GM12864 (cell line): ENCODE measurements around the gene PLCG2.

Source experiments
- DNase-seq: peaks from one replicate; pipeline ENCODE4 v3.0.0-alpha.2; 2011; ENCODE audit warnings: low read depth
- H3K4me3 ChIP-seq: 2 replicates; pipeline ENCODE4 v1.5.1; 2011; ENCODE audit warnings: mild to moderate bottlenecking, low read depth, low read length, control low read depth
- CTCF ChIP-seq: IDR thresholded peaks from 2 replicates; pipeline ENCODE4 v1.5.1; 2011; ENCODE audit warnings: low read depth, mild to moderate bottlenecking, moderate library complexity, low read length, control low read depth, inconsistent platforms; ENCODE audit errors: missing control alignments

Gene PLCG2

GRCh38 chr16:81879625-81880024, 100.5 kb downstream of the PLCG2 start:
- no peak overlapping the region for H3K4me3 ChIP-seq
- DNase-seq, result no peak
- peak; percentile 41 for TF ChIP-seq CTCF

GRCh38 chr16:81880816-81881215, 101.7 kb downstream of the PLCG2 start:
- DNase-seq, result no peak
- H3K4me3 ChIP-seq, result no peak overlapping the region
- no peak for TF ChIP-seq CTCF

- no peak for TF ChIP-seq CTCF
- no peak for DNase-seq
- H3K4me3 ChIP-seq, result no peak overlapping the region
Measured at GRCh38 chr16:81881228-81881627, 102.1 kb downstream of the PLCG2 start.

GRCh38 chr16:81882559-81882958, 103.5 kb downstream of the PLCG2 start:
- no peak overlapping the region for H3K4me3 ChIP-seq
- no peak for DNase-seq
- TF ChIP-seq CTCF, result no peak

GRCh38 chr16:81883235-81883634, 104.1 kb downstream of the PLCG2 start:
- DNase-seq, result no peak
- TF ChIP-seq CTCF, result no peak
- no peak overlapping the region for H3K4me3 ChIP-seq

GRCh38 chr16:81885976-81886586, 107.0 kb downstream of the PLCG2 start:
- no peak for DNase-seq
- peak; percentile 74 for TF ChIP-seq CTCF
- H3K4me3 ChIP-seq, result no peak overlapping the region
